Stimulated activated CD8-positive, alpha-beta memory T cell treated with anti-CD3 and anti-CD28 coated beads, Interleukin-12 subunit alpha, Interleukin-12 subunit beta, amount 100 ng/mL, for 1 hour (primary cell): ENCODE results near the gene GABRA1.

Experiments used
- DNase-seq: peaks from one replicate; pipeline ENCODE4 v3.0.0-alpha.2; 2020; ENCODE audit warnings: low read depth

The GABRA1 gene

GRCh38 chr5:161847941-161848391 is at the start of gene GABRA1:
Gene GABRA1, plus strand, starts transcription at chr5:161848120. Its CDS starts 2,691 bp downstream, at chr5:161850811.
- DNase-seq, result no peak

- DNase-seq, result no peak
Measured at GRCh38 chr5:161799316-161799715, 48.6 kb upstream of the GABRA1 start.

- no peak for DNase-seq
Measured at GRCh38 chr5:161804263-161804662, 43.7 kb upstream of the GABRA1 start.

- DNase-seq, result no peak
Measured at GRCh38 chr5:161846746-161847145, 1.2 kb upstream of the GABRA1 start.

GRCh38 chr5:161847447-161847846 is 473 bp upstream of the GABRA1 start:
- DNase-seq, result no peak

GRCh38 chr5:161850491-161850890 is 2.6 kb downstream of the GABRA1 start:
- DNase-seq, result no peak

- DNase-seq, result no peak
Measured at GRCh38 chr5:161851691-161852299, 3.9 kb downstream of the GABRA1 start.

GRCh38 chr5:161857358-161857757 is 9.4 kb downstream of the GABRA1 start:
- no peak for DNase-seq

GRCh38 chr5:161863259-161863658 is 15.3 kb downstream of the GABRA1 start:
- no peak for DNase-seq

GRCh38 chr5:161863811-161864210 is 15.9 kb downstream of the GABRA1 start:
- no peak for DNase-seq

- no peak for DNase-seq
Measured at GRCh38 chr5:161865510-161865909, 17.6 kb downstream of the GABRA1 start.

GRCh38 chr5:161889971-161890370 is 42.1 kb downstream of the GABRA1 start:
- no peak for DNase-seq

GRCh38 chr5:161895514-161895913 is 47.6 kb downstream of the GABRA1 start:
- no peak for DNase-seq

- DNase-seq, result no peak
Measured at GRCh38 chr5:161897033-161897432, 49.1 kb downstream of the GABRA1 start.

GRCh38 chr5:161899590-161899989 is 51.7 kb downstream of the GABRA1 start:
- DNase-seq, result no peak

GRCh38 chr5:161900981-161901380 is 53.1 kb downstream of the GABRA1 start:
- no peak for DNase-seq

GRCh38 chr5:161921781-161922180 is 73.9 kb downstream of the GABRA1 start:
- DNase-seq, result no peak

GRCh38 chr5:161924270-161924669 is 76.3 kb downstream of the GABRA1 start:
- no peak for DNase-seq

- DNase-seq, result no peak
Measured at GRCh38 chr5:161925960-161926359, 78.0 kb downstream of the GABRA1 start.

GRCh38 chr5:161934486-161934885 is 86.6 kb downstream of the GABRA1 start:
- DNase-seq, result no peak

- no peak for DNase-seq
Measured at GRCh38 chr5:161944974-161945373, 97.1 kb downstream of the GABRA1 start.

GRCh38 chr5:161946911-161947310 is 99.0 kb downstream of the GABRA1 start:
- no peak for DNase-seq
